ENCODE results near the gene LSAMP.

DNA sequence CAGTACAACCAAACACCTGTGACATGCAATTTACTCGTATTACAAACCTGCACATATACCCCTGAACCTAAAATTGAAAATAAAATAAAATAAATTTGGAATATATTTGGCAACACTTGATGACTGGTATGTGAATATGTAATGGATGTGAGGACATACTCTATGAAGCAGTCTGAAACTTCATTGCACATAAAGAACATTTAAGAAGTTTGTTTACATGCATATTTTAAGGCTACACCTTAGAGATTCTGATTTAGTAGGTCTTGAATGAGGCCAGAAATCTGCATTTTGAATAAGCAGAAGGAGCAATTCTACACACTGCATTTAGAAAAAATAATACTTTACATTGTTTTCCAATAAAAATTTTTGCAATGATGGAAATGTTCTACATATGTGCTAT lies 284.7 kb downstream of the LSAMP start:
- TF ChIP-seq, protein P1, sequence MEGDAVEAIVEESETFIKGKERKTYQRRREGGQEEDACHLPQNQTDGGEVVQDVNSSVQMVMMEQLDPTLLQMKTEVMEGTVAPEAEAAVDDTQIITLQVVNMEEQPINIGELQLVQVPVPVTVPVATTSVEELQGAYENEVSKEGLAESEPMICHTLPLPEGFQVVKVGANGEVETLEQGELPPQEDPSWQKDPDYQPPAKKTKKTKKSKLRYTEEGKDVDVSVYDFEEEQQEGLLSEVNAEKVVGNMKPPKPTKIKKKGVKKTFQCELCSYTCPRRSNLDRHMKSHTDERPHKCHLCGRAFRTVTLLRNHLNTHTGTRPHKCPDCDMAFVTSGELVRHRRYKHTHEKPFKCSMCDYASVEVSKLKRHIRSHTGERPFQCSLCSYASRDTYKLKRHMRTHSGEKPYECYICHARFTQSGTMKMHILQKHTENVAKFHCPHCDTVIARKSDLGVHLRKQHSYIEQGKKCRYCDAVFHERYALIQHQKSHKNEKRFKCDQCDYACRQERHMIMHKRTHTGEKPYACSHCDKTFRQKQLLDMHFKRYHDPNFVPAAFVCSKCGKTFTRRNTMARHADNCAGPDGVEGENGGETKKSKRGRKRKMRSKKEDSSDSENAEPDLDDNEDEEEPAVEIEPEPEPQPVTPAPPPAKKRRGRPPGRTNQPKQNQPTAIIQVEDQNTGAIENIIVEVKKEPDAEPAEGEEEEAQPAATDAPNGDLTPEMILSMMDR (conservative IDR thresholded peaks at IDR 0.05; ENCODE audit: low read length) = no peak
- no peak for TF ChIP-seq EZH2phosphoT487 (IDR thresholded peaks at IDR 0.05; ENCODE audit: borderline replicate concordance)
